GM21423 (cell line): ENCODE results near the gene FAIM2.

Experiments
- ATAC-seq: cut with Tn5 transposase; IDR thresholded peaks from one replicate; pipeline ENCODE4 v1.9.1; 2021; ENCODE audit warnings: mild to moderate bottlenecking, moderate library complexity; ENCODE audit not compliant: unreplicated experiment

FAIM2 gene

DNA sequence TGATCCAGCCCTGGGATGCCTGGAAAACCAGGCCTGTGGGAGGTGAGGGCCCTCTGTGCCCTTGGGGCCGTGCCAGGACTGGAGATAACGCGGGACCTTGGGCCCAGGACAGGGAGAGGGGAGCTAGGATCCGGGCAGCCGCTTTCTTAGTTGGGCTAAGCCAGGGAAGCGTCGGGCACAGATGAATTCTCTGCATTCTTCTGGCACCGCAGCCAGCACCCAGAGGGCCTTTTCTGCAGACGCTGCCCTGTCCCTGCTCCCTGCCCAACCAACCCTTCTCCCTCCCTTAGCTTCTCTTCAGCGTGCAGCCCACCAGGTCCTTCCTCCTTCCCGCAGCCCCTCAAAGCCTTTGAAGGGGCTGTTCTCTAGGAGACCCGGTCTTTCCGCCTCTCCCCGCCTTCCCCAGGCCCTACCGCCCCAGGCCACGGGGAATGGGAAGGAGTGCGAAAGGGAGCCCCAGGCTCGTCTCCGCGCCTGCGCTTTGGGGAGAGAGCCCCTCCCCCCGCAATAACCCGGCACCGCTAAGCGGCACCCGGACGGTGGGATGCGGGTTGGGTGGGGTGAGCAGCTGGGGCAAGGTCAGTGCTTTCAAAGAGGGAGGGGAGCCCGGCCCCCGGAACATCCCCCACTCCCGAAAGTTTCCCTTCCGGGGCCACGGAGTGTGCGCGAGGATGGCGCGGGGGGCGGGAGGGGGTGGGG lies 76.2 kb downstream of the FAIM2 start:
- ATAC-seq = peak; percentile 19

DNA sequence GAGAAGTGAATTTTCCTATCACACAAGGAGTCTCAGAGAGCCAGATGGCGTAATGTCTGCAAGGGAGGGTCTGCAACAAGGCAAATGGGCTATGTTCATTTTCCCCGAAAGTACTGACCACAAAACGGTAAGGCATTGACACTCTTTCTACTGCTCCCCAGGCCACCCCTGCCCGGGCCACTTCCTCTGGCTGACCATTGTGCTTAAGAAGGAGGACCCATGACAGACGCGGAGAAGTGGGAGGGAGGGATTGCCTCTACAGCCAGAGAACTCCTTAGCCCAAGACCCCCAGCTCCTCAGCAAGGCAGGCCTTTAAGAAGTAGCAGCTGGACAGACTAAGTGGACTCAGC lies 76.7 kb downstream of the FAIM2 start:
- ATAC-seq = no peak

DNA sequence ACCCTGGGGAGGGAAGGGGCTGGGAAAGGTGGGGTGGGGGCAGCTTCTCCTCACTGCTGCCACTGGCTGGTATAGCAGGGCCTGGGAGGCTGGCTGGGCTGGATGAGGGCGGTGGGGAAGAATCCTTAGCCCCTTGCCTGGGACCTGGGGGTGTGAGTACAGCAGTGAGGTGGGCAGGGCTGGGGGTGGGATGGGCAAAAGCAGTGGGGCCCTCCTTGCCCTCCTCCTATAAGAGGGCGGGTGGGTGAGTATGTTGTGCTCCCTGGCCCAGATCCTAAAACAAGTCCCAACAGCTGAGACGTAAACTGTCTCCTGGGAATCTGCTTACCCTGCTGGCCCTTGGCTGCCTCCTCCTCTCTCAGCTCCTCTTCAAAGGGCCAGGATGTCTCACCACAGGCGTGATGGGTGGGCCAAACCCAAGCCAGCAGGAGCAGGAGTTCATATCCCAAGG lies 77.7 kb downstream of the FAIM2 start:
- ATAC-seq = no peak

DNA sequence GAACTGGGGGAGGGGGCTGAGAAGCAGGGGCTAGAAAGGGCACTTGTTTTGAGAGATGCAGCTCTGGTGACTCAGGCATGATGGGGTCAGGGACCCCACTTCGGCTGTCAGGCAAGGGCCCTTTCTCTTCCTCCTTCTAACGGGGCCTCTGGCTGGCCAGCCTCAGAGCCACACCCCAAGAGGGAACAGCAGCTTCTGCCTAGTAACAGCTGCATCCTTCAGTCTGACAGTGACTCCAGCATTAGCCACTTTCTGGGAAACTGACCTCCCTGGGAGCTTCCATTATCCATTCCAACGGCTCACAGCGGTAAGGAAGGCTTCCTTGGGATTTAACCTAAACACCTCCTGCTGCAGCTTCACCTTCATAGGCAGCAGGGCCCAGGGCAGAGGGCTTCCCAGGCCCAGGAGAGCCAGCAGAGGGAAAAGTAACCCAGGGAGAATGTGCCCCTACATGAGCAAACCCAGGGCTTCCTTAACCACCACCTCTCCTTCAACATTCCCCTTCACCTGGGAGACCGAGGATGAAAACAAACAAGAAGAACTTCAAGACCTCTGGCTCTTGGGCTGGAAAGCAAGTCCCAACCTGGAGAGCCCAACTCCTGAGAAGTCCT lies 78.2 kb downstream of the FAIM2 start:
- ATAC-seq = no peak

DNA sequence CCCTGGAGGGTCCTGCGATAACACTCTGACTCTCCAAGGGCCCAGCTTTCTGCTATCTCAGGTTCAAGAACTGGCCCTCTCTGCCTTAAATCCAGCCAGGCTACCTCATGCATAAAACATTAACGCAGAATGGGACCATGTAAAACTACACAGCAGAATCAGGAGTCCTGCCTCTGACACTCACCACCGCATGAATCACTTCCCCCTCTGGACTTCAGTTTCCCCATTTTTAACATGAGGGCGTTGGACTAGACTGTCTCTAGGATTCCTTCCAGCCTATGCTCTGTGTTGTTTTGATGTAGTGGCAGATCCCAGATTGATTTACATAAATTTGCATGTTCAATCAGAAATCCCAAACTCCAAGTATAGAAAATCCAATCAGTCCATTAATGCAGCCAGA lies 78.8 kb downstream of the FAIM2 start:
- ATAC-seq = no peak

DNA sequence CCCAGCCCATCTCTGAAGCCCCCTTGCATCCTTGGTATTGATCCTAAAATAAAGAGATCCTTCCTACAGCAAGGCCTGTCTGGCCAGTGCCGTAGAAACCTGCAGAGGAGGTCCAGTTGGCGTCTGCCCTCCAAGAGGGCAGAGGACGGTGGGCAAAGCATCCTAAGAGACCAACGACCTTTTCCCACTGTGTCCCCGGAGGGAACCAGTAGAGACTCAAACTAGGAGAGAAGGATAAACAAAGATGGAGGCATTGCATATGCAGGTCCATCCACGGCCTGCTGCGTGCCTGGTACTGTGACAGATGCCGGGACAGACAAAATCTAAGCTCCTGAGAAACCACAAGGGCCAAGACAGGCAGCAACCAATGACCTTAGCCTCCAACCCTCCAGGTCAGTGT lies 79.3 kb downstream of the FAIM2 start:
- ATAC-seq = no peak

DNA sequence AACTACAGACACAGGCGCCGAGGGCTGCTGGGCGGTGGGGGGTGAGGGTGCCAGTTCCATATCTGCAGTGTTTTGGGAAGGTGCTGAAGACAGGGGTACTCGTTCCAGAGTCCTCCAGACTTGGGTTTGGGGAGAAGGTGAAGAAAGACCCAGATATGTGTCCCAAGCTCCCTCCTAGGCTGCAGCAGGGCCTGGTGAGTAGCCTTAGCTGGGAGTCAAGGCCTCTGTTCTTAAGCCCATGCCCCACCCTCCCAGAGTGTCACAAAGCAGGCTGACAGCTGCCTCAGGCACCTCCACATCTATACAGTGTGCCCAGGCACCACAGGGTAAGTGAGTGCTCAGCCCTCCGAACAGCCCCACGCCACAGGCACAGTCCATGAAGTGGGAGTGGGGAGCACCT lies 79.7 kb downstream of the FAIM2 start:
- ATAC-seq = no peak

DNA sequence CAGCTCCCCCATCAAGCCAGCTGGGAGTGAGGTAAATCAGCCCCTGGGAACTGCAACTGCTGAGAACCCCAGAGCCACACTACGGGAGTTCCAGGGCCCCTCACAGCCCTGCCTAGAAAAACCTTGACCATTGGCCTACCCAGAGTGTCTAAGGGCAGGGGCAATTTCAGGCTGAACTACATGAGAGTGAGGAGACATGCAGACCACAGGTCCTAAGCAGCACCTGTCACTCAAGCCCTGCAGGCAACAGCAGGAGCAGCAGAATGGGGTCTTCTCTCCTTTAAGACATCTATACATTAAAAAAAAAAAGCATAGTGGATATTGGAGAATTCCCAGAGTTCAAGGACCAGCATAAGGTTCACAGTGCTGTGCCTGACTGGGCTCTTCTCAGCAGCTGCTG lies 80.3 kb downstream of the FAIM2 start:
- ATAC-seq = no peak

DNA sequence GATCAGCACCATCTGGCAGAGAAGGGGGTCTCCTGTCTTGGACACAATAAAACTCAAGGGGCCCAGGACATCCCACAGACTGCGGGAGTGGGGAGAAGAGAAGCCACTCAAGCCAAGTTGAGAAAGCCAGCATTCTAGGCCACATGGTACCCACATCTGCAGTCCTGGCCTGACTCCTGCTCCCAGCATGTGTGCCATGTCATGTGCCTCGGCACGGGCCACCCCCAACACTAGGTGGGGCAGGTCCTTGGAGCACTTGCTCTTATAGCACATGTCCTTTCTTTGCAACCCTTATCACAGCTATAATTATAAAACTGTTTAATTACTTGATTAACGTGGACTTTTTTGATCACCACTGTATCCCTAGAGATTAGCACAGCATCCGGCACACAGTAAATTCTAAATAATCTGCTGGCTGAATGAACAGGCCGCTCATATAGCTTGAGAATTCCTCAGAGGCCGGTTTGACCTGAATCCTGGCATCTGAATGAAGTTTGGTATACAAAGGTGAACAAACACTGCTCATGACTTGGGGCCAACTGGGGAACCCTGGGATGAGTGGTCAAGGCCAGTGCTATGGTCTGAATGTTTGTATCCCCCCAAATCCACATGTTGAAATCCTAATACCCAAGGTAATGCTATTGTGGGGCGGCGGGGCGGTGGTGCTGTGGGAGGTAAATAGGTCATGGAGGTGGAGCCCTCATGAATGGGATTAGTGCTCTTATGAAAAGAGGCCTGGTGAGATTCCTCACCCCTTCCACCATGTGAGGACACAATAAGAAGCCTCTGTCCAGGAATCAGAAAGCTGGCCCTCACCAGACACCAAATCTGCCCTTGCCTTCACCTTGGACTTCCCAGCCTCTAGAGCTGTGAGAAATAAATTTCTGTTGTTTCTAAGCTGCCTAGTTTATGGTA lies 82.1 kb downstream of the FAIM2 start:
- ATAC-seq = no peak

DNA sequence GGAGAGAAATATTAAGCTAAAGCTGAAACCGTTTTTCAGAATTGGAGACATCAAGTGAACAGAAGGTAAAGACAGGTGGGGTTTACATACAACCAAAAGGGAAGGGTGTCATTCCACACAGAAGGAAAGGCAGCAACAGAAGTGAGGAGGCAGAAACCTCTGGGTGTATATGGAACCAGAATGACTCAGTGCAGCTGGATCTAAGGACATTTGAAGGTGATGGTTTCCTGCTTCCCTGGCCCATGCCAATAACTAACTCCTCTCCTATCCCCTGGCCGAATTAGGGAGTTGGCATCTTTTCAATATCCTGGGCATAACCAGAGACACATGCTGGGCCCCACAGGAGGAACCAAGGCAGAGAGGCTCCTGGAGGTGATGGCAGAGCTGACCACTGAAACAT lies 83.9 kb downstream of the FAIM2 start:
- no peak for ATAC-seq

DNA sequence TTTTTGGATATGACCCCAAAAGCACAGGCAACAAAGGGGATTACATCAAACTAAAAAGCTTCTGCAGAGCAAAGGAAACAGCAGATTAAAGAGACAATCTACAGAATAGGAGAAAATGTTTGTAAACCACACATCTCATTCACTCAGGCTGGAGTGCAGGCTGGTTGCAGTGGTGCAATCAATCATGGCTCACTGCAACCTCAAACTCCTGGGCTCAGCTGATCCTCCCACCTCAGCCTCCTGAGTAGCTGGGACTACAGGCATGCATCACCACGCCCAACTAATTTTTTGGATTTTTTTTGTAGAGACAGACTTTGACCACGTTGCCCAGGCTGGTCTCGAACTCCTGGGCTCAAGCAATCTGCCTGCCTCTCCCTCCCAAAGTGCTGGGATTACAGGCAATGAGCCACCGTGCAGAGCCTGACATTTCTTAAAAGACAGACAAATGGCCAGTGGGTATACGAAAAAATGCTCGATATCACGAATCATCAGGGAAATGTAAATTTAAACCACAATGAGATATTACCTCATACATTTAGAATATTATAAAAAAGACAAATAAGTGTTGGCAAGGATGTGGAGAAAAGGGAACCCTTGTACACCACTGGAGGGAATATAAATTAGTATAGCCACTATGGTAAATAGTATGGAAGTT lies 85.3 kb downstream of the FAIM2 start:
- ATAC-seq = no peak
